Measurements from ENCODE around the gene HOXB1. TPM values are rescaled to one million over a fixed set of nuclear protein-coding genes. Genes with fewer than 3 reads are reported as not detected.

The HOXB1 gene
- total RNA-seq, 1 experiment from 2014 or later = not detected

- no peaks in the 10 kb centered on the region for H3K36me3 ChIP-seq (ENCODE audit: control insufficient read depth, insufficient read depth, low read length)
- peaks cover 38% of the 10 kb centered on the region for H3K4me1 ChIP-seq (ENCODE audit: control insufficient read depth, insufficient read depth, low read length)
- ATAC-seq = peak; percentile 90
- DNase-seq (ENCODE audit: low read depth, low spot score) = no peak
- ChIA-PET POLR2A (interaction anchor here (0.6 kb wide), 1 partner anchor 41 kb away, joined by 4 read pairs; no protein-coding TSS in a partner anchor), CTCF (interaction anchor here (1.0 to 1.7 kb wide), 4 partner anchors 9 to 231 kb away, joined by 3 to 6 read pairs (median 3); no protein-coding TSS in a partner anchor)
- TF ChIP-seq SIN3A (IDR thresholded peaks at IDR 0.05; ENCODE audit: borderline replicate concordance, insufficient read depth, low read depth, low read length) (0 out of 2 replicates have a peak, but pooled peaks have one; percentile 53), CTCF (IDR thresholded peaks at IDR 0.05) (peak; percentile 97), REST (IDR thresholded peaks at IDR 0.05; ENCODE audit: insufficient read depth in 1 of 2, low read depth in 2 of 2, low read length in 1 of 2) (peak in 1 of 2 experiments; percentile 52; a peak in 1 of 4 replicates), TCF7L2 (IDR thresholded peaks at IDR 0.05; ENCODE audit: low read depth, low read length) (no peak), POLR2AphosphoS5 (IDR thresholded peaks at IDR 0.05; ENCODE audit: low read depth, low read length) (peak; percentile 56; the same call in 1 of the 2 replicates)
- H3K27me3 ChIP-seq (ENCODE audit: control insufficient read depth, insufficient read depth, low read length) = no peaks in the 10 kb centered on the region
- intact Hi-C loops (cut with micrococcal nuclease; ENCODE audit: unreplicated experiment) (loop anchor here (5.0 kb wide), 1 partner anchor 50 kb away; no protein-coding TSS in a partner anchor), in situ Hi-C loops (cut with HindIII; ENCODE audit: low pct_unique_long_range_greater_than_20kb, low sequenced_read_pairs) (no loop called here)
- peak overlapping the region; percentile 26 to 60 for H3K4me3 ChIP-seq (ENCODE audit: low read depth in 2 of 2, low read length in 2 of 2)
- H3K9me3 ChIP-seq (ENCODE audit: control insufficient read depth, insufficient read depth, low read depth, low read length) = no peaks in the 10 kb centered on the region
- BruUV-seq (replicated peaks) = no TSS peak
- peak overlapping the region; percentile 90 for H3K27ac ChIP-seq (ENCODE audit: low read length)
Observed at GRCh38 chr17:48492401-48493298, 38.2 kb downstream of the HOXB1 start.

- Histone ChIP-seq H3K4me3 (ENCODE audit: low read depth in 2 of 2, low read length in 2 of 2) (no peak overlapping the region), H3K27ac (ENCODE audit: low read length) (peak overlapping the region; percentile 67; the same call in 1 of the 2 replicates), H3K27me3 (ENCODE audit: control insufficient read depth, insufficient read depth, low read length) (no peaks in the 10 kb centered on the region), H3K36me3 (ENCODE audit: control insufficient read depth, insufficient read depth, low read length) (no peaks in the 10 kb centered on the region), H3K9me3 (ENCODE audit: control insufficient read depth, insufficient read depth, low read depth, low read length) (no peaks in the 10 kb centered on the region), H3K4me1 (ENCODE audit: control insufficient read depth, insufficient read depth, low read length) (peaks cover 44% of the 10 kb centered on the region)
- CTCF ChIA-PET = interaction anchor here (0.6 to 1.1 kb wide), 4 partner anchors 49 to 235 kb away, joined by 3 read pairs; no protein-coding TSS in a partner anchor
- no peak for ATAC-seq
- no TSS peak for BruUV-seq (replicated peaks)
- in situ Hi-C loops (cut with HindIII; ENCODE audit: low pct_unique_long_range_greater_than_20kb, low sequenced_read_pairs) (no loop called here), intact Hi-C loops (cut with micrococcal nuclease; ENCODE audit: unreplicated experiment) (loop anchor here (5.0 kb wide), 1 partner anchor 51 kb away; no protein-coding TSS in a partner anchor)
- no peak for DNase-seq (ENCODE audit: low read depth, low spot score)
- POLR2A ChIA-PET = no interaction called here
- TF ChIP-seq TCF7L2 (IDR thresholded peaks at IDR 0.05; ENCODE audit: low read depth, low read length) (no peak), SIN3A (IDR thresholded peaks at IDR 0.05; ENCODE audit: borderline replicate concordance, insufficient read depth, low read depth, low read length) (no peak), POLR2AphosphoS5 (IDR thresholded peaks at IDR 0.05; ENCODE audit: low read depth, low read length) (no peak), REST (IDR thresholded peaks at IDR 0.05; ENCODE audit: insufficient read depth in 1 of 2, low read depth in 2 of 2, low read length in 1 of 2) (no peak)
Observed at GRCh38 chr17:48491527-48492273, 39.1 kb downstream of the HOXB1 start.
